Measurements from ENCODE around the gene MZT2B.
"Not testable (repeated sequence)": the region's sequence is repeated elsewhere in the genome, so short reads cannot be mapped to it uniquely, and the experiment has no call there.

MZT2B gene, protein sequence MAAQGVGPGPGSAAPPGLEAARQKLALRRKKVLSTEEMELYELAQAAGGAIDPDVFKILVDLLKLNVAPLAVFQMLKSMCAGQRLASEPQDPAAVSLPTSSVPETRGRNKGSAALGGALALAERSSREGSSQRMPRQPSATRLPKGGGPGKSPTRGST

DNA sequence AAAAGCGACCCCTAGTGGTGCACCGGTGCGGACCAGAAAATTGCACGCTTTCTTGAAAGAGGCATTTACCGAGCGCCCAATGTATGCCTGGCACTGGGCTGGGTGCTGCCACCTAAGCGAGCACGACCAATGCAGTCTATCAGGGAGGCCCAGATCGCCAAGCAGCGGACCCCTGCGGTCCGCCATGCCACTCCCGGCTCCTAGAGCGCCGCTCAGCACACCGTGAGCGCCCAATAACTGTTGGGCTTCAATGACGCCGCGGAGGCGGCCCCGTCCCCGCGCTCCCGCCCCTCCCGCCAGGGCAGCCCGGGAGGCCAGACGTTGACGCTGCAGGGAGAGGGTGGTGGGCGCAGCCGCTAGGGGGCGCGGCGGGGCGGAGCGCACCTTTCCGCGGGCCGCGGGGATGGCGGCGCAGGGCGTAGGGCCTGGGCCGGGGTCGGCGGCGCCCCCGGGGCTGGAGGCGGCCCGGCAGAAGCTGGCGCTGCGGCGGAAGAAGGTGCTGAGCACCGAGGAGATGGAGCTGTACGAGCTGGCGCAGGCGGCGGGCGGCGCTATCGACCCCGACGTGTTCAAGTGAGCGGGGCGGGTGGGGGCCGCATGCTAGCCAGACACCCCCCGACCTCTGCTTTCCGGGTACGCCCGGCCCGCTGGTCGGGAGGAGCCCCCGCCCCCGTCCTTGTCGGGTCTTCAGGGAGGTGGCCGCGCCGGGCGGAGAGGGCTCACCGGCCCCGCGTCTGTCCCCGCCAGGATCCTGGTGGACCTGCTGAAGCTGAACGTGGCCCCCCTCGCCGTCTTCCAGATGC, at the start of gene MZT2B:
Gene MZT2B, plus strand, starts transcription at position 383 of the 803 bp plus-strand sequence. Its CDS starts 21 bp downstream, at position 404.
- DNase-seq: peak; percentile 90

DNA sequence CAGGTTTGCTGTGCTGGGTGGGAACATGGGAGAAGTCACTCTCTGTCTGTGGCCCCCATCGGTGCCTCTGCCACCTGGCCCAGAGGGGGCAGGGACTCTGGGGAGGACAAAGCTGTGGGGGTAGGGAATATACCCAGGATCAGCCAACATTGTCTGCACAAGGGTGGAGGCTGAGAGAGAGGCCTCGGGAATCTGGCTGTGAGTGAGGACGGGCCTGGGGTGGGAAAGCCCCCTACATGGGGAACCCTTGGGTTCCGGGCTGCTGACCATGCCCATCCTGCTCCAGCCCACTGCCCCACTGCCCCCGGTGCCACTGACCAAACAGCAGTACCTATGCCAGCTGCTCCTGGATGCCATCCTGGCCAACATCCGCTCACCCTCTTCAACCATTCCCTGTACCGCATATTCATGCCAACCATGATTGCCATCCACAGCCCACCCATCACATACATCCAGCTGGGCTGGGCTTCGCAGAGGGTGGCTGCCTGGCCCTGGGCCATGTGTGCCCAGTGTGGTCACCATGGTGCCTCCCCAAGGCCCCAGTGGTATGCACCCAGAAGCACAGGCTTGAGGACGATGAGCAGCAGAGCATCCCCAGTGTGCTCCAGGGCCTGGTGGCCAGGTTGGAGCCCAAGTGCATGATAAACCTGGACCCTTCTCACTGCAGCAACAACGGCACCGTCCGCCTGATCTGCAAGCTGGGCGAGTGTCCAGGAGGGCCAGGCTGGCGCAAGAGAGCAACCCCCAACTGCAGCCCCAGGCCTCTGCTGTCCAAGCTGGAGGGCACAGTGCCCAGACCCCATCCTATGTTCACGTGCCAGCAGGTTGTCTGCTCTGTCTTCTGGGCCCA, 46.1 kb upstream of the MZT2B start:
- no peak for DNase-seq

GRCh38 chr2:130136546-130136945, 45.5 kb upstream of the MZT2B start:
- not testable (repeated sequence) for DNase-seq

GRCh38 chr2:130137118-130137517, 44.9 kb upstream of the MZT2B start:
- not testable (repeated sequence) for DNase-seq

GRCh38 chr2:130138326-130138725, 43.7 kb upstream of the MZT2B start:
- DNase-seq: not testable (repeated sequence)

DNA sequence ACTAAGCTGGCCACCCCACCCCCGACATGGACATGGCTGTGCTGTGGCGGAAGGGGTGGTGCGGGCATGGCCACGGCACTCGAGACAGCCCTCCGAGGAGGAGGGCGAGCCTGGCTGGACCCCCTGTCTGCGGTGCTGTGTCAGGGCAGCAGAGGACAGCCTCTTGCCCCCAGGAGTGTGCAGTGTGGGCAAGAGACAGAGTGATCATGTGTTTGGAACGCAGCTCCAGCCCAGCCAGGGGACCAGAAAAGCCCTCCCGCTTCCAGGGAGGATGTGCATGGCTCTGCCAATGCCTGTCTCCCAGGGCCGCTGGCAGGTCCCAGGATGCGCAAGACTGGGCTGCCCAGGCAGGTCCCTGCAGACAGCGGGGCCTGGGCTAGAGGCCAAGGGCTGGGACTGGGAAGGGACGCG, 43.2 kb upstream of the MZT2B start:
- not testable (repeated sequence) for DNase-seq

- not testable (repeated sequence) for DNase-seq
Measured at GRCh38 chr2:130139331-130140280, 42.5 kb upstream of the MZT2B start.

DNA sequence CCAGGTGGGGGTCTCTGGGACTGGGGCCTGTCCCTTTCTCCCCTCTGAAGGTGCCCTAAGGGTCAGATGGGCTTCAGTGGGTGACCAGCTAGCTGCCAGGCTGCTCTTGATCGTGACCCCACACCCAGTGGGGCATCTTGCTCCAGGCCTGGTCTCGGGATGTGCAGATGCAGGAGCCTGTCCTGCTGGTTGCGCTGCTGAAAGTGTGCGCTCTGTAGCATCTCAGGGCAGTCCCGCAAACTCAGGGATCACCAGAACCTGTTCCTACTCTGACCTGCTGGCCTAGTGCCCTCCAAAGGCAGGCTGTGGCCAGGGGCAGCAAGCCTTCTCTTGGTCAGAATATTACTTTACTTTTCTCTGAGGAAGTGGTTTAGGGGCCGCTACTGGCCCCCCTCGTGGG, 41.5 kb upstream of the MZT2B start:
- not testable (repeated sequence) for DNase-seq

DNA sequence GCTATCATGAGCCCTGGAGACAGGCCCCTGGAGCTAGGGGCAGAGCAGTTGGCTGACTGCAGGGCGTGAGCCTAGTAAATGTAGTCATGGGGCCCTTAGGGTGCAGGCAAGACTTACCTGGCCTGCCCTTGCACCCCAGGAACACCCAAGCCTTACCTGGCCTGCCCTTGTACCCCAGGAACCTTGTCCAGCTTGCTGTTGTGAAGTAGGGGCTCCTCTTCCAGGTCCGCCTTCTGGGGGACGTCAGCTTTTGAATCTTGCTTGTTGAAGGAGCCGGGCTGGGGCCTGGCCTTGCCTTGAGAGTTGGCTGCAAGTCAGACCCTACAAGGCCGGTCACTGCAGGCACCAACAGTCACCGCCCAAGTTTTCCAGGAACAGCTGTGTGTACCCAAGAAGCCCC, 41.1 kb upstream of the MZT2B start:
- not testable (repeated sequence) for DNase-seq

DNA sequence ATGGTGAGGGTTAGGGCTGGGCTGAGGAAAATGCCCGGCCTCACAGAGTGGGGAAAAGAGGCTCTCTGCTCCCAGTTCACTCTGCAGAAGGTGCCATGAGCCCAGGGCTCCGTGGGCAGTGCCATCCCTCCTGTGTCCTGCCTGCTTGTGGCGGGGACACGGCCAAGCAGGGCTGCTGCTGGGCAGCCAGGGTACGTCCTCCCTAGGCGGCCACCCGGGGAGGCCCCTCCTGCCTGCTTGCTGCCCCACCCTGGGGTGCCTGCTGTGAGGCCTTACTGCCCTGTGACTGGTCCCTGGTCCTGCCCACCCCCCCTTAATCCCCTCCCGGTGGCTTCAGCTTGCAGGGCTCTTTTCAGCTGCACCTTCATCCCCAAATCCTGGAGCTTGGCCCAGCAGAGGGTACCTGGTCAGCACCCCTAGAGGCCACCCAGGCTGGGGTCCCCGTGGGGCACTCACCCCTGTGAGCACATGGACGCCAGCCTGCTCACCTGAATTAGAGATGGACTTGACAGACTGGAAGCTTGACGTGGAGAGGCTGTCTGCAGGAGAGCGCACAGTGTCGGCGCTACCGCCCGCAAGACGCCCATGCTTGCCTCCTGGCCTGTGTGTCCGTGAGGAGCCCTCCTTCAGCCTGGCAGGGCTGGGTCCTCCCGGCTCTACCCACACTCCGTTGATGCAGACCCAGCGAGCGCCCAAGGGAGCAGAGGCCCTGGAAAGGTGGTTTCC, 40.3 kb upstream of the MZT2B start:
- not testable (repeated sequence) for DNase-seq

GRCh38 chr2:130142396-130143265, 39.4 kb upstream of the MZT2B start:
- DNase-seq: not testable (repeated sequence)

DNA sequence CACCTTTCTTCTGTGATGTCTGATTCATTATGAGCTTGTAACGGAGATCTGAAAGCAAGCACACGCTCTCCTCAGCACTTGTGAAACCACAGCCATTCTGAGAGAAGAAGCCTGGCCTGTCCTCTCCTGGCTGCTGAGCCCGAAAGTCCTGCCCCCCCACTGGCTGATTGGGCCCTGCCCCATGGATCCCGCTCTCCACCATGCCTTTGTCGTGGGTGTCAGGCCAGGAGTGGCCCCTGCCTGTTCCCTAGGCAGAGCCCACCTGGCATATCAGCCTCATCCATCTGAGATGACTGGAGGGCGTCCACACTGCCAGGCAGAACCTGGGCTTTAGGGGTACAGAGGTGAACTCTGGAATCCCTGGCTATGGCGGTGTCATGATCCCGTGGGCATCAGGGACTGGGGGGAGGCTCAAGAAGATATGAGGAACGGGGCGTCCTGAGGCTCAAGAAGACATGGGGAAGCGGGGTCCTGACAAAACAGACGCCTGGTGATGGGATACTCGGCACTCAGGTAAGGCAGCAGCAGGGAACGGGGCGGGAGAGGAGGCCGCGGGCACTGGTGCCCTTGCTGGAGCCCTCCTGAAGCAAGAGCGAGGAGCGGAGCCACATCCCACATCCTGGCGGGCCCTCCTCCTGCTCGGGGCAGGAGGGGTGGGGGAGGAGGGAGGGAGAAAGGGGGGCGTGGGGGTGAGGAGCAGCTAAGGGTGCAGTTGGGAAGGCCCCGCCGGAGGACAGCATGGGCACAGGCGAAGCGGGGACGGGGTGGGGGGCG, 38.6 kb upstream of the MZT2B start:
- not testable (repeated sequence) for DNase-seq

DNA sequence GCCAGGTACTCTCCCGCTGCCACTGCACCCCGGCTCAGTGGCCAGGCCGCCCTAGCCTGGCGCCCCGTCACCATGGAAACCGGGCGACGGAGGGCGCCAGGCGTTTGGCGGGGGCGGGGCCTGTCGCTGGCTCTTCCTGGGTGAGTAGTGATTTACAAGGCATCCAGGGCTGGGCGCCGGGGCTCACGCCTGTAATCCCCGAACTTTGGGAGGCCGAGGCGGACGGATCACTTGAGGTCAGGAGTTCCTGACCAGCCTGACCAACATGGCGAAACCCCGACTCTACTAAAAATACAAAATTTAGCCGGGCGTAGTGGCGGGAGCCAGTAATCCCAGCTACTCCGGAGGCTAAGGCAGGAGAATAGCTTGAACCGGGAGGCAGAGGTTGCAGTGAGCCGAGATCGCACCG, 37.1 kb upstream of the MZT2B start, which contains the start of gene CCDC74B:
Gene CCDC74B, minus strand, starts transcription at position 107 of the 409 bp plus-strand sequence. CDS start 116 bp downstream, outside the sequence.
- peak; percentile 53 for DNase-seq

DNA sequence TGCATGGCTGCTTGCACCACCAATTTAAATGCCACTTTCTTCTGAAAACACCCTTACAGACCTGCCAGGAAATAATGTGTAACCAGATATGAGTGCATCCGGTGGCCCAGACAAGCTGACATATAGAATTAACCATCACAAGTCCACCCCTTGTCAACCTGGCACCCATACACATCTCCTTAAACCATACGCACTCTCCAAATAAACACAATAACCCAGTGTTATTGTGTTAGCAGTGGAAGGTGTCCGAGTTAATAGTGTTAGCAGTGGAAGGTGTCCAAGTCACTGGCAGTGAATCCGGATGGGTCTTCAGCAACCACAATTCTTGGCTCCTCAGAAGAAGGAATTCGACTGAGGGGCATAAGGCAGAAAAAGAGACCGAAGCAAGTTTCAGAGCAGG, 33.5 kb upstream of the MZT2B start:
- DNase-seq: not testable (repeated sequence)

DNA sequence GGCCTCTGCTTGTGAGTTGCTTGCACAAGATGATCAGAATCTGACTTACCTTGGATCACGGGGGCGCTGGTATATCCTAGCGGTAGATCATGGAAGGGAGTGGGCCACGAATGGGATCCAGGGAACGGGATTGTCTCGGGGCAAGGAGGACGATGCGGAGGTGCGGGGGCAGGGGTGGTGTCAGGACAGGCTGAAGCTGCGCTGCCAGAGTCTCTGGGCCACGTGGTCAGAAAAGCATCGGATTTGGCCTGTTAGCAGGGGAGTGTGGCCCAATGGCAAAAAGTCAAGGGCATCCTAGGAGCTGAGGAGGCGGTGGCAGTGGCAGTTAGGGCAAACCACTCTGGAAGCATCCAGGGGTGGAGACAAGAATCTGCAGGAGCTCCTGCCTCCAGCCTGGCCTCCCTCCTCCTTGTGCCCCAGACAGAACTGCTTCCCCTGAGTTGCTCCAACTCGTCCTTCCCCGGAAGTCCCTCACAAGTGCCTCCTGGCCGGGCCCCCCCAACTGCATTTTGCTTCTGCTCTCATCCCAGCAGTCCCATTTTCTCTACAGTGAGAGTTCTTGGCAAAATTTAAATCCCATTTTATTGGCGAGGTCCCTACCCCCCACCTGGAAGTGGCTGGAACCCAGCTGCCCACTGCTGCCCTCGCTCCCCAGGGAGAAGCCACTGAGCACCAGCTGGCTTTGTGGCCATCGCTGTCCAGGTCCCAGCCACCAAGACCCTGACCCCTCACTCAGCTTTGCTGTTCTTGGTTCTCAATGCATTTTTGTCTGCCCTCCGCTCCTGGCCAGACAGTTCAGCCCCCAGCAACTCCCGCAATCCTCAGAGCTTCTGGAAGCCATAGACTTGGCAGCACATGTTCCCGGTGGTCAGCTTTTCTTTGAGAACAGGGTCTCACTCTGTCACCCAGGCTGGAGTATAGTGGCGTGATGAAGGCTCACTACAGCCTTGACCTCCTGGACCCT, 31.6 kb upstream of the MZT2B start:
- no peak for DNase-seq

DNA sequence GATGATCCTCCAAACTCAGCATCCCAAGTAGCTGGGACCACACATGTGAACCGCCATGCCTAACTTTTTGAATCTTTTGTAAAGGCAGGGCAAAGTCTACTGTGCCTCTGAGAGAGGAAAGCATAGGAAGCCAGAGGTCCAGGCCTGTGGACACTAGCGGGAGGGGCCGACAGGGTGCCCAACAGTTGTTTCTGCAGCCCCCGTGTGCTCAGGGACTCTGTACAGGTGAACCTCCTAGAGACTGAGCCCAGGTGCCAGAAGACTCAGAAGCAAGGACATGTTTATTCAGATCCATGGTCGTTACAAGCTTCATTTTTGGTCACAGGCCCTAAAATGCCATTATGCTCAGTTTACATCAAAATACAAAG, 30.9 kb upstream of the MZT2B start:
- not testable (repeated sequence) for DNase-seq

- DNase-seq: not testable (repeated sequence)
Measured at GRCh38 chr2:130152136-130152815, 29.8 kb upstream of the MZT2B start.

Measured in CD4-positive, alpha-beta T cell treated with Interleukin-4 for 4 hours (primary cell).